SK-N-SH (cell line): Measurements from ENCODE around the gene C4orf36.

Experiments
- MAX ChIP-seq: IDR thresholded peaks from 2 replicates; pipeline ENCODE4 v1.4.0; 2012; ENCODE audit warnings: low read depth
- NFIC ChIP-seq: IDR thresholded peaks from 2 replicates; pipeline ENCODE4 v1.4.0; 2012; ENCODE audit warnings: borderline replicate concordance
- POLR2AphosphoS5 ChIP-seq: IDR thresholded peaks from 2 replicates; pipeline ENCODE4 v1.6.1; 2012; ENCODE audit warnings: low read depth, low read length
- REST ChIP-seq: IDR thresholded peaks from 2 replicates; pipeline ENCODE4 v1.6.1; 2012; ENCODE audit warnings: mild to moderate bottlenecking, low read depth, low read length, moderate library complexity
- RFX5 ChIP-seq: IDR thresholded peaks from 2 replicates; pipeline ENCODE4 v1.6.1; 2012; ENCODE audit warnings: mild to moderate bottlenecking, improper control_type of control experiment, low read length
- SIN3A ChIP-seq: IDR thresholded peaks from 2 replicates; pipeline ENCODE4 v1.6.1; 2012; ENCODE audit warnings: low read depth, mild to moderate bottlenecking, low read length, moderate library complexity, borderline replicate concordance
- SMC3 ChIP-seq: IDR thresholded peaks from 2 replicates; pipeline ENCODE4 v1.6.1; 2012; ENCODE audit warnings: low read depth, low read length, improper control_type of control experiment
- TAF1 ChIP-seq: IDR thresholded peaks from 2 replicates; pipeline ENCODE4 v1.6.1; 2012; ENCODE audit warnings: low read depth, mild to moderate bottlenecking, low read length, moderate library complexity, borderline replicate concordance
- TEAD4 ChIP-seq: IDR thresholded peaks from 2 replicates; pipeline ENCODE4 v1.4.0; 2012; ENCODE audit warnings: mild to moderate bottlenecking, borderline replicate concordance; ENCODE audit not compliant: insufficient read depth
- YY1 ChIP-seq: IDR thresholded peaks from 2 replicates; pipeline ENCODE4 v1.4.0; 2012; ENCODE audit warnings: low read depth, mild to moderate bottlenecking
- TF ChIP-seq, protein P1 (sequence below): fragments of 200-600 bp; sonication (generic); IDR thresholded peaks from 2 replicates; pipeline ENCODE4 v1.6.1; 2017; ENCODE audit warnings: antibody characterized with exemption, mild to moderate bottlenecking, moderate library complexity

GRCh38 chr4:86892636-86892960 lies 376 bp upstream of the C4orf36 start:
- TF ChIP-seq, protein P1, sequence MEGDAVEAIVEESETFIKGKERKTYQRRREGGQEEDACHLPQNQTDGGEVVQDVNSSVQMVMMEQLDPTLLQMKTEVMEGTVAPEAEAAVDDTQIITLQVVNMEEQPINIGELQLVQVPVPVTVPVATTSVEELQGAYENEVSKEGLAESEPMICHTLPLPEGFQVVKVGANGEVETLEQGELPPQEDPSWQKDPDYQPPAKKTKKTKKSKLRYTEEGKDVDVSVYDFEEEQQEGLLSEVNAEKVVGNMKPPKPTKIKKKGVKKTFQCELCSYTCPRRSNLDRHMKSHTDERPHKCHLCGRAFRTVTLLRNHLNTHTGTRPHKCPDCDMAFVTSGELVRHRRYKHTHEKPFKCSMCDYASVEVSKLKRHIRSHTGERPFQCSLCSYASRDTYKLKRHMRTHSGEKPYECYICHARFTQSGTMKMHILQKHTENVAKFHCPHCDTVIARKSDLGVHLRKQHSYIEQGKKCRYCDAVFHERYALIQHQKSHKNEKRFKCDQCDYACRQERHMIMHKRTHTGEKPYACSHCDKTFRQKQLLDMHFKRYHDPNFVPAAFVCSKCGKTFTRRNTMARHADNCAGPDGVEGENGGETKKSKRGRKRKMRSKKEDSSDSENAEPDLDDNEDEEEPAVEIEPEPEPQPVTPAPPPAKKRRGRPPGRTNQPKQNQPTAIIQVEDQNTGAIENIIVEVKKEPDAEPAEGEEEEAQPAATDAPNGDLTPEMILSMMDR = no peak
- TF ChIP-seq TAF1 (peak; percentile 12; the same call in 1 of the 2 replicates), TEAD4 (no peak), POLR2AphosphoS5 (no peak), YY1 (no peak; the same call in none of the 2 replicates), SMC3 (no peak), RFX5 (no peak), MAX (no peak), NFIC (no peak), SIN3A (no peak), REST (no peak)
